ENCODE data around the gene LDHAL6A.

DNA sequence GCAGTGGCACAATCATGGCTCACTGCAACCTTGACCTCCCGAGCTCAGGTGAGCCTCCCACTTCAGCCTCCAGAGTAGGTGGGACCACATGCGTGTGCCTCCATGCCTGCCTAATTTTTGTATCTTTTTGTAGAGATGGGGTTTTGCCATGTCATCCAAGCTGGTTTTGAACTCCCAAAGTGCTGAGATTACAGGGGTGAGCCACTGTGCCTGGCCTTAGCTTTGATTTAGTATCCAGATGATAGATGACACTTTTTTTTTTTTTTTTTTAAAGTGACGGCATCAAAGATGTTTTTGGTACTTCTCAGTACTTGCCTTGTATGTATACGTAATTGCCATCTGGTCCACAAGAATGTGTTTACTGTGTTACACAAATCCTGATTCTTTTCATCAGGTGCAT is 23.4 kb downstream of the LDHAL6A start:
- TF ChIP-seq ZNF274 (IDR thresholded peaks at IDR 0.05; ENCODE audit: low read depth, low read length) (no peak), YY1 (IDR thresholded peaks at IDR 0.05; ENCODE audit: insufficient read depth, insufficient read length) (no peak), SUZ12 (IDR thresholded peaks at IDR 0.05; ENCODE audit: extremely low read depth, insufficient read depth, insufficient read length) (no peak)

Measured in NT2/D1 (cell line).